Tibial artery (tissue), 4 donors: Measurements from ENCODE around the gene PDIA5.
A peak's percentile ranks its signal among the peaks of the same experiment; 100 is the strongest.

ENCODE experiments used
- DNase-seq, 2 donors: peaks; one replicate each; pipeline ENCODE4 v3.0.0-alpha.2; 2019
- H3K27ac ChIP-seq, 2 donors: fragments of 200-600 bp; sonication (generic) in 1 of 2; 1 replicate in 1 of 2; 2 replicates in 1 of 2; pipeline ENCODE4 v1.5.1; 2018 to 2019; ENCODE audit warnings: mild to moderate bottlenecking in 1 of 2
- H3K27me3 ChIP-seq, 2 donors: fragments of 200-600 bp; sonication (generic) in 1 of 2; one replicate each; pipeline versions ENCODE4 v1.5.1 to v1.6.0; 2016 to 2019
- H3K36me3 ChIP-seq, 3 donors: fragments of 200-600 bp; sonication (generic) in 2 of 3; one replicate each; pipeline ENCODE4 v1.5.1; 2016 to 2019; ENCODE audit warnings: mild to moderate bottlenecking in 2 of 3
- H3K4me1 ChIP-seq, 4 donors: fragments of 200-600 bp; sonication (generic) in 2 of 4; 1 replicate in 3 of 4; 2 replicates in 1 of 4; pipeline ENCODE4 v1.5.1; 2016 to 2019
- H3K4me3 ChIP-seq, 2 donors: fragments of 200-600 bp; sonication (generic) in 1 of 2; 1 replicate in 1 of 2; 2 replicates in 1 of 2; pipeline ENCODE4 v1.5.1; 2018 to 2019; ENCODE audit warnings: mild to moderate bottlenecking in 2 of 2
- H3K9me3 ChIP-seq, 3 donors: fragments of 200-600 bp; sonication (generic) in 1 of 3; one replicate each; pipeline ENCODE4 v1.5.1; 2016 to 2019
- CTCF ChIP-seq, 2 experiments: fragments of 200-600 bp in 1 of 2; fragments of 450-650 bp in 1 of 2; IDR thresholded peaks; one replicate each; pipeline ENCODE4 v1.5.1; 2017 to 2019; ENCODE audit warnings: antibody characterized with exemption in 2 of 2, mild to moderate bottlenecking in 1 of 2, moderate library complexity in 1 of 2
- intact Hi-C: fragments of 100-400 bp; cut with DNase I; formaldehyde crosslinking; loops from one replicate; pipeline ENCODE4 v1.15.0; 2023; ENCODE audit warnings: low total_unique reads

Gene PDIA5

GRCh38 chr3:123100193-123100776 lies 33.5 kb downstream of the PDIA5 start:
- no peak for TF ChIP-seq CTCF (IDR thresholded peaks at IDR 0.05)
- peaks cover 20 to 28% (median 20%) of the 10 kb centered on the region in 3 donors for H3K36me3 ChIP-seq
- H3K4me1 ChIP-seq, result peaks cover 0 to 51% (median 35%) of the 10 kb centered on the region in 4 donors
- no peak overlapping the region for H3K27ac ChIP-seq
- H3K27me3 ChIP-seq, result no peaks in the 10 kb centered on the region
- H3K9me3 ChIP-seq, result no peaks in the 10 kb centered on the region
- intact Hi-C loops, result no loop called here
- no peak overlapping the region for H3K4me3 ChIP-seq
- DNase-seq, result peak in 1 of 2 donors; percentile 51

- Histone ChIP-seq H3K4me1 (peaks cover 0 to 35% (median 21%) of the 10 kb centered on the region in 4 donors), H3K36me3 (peaks cover 21 to 41% (median 33%) of the 10 kb centered on the region in 3 donors), H3K4me3 (no peak overlapping the region), H3K9me3 (no peaks in the 10 kb centered on the region), H3K27me3 (no peaks in the 10 kb centered on the region), H3K27ac (no peak overlapping the region)
- no peak for DNase-seq
- TF ChIP-seq CTCF (IDR thresholded peaks at IDR 0.05), result no peak
- intact Hi-C loops, result no loop called here
Measured at GRCh38 chr3:123102249-123102648, 35.4 kb downstream of the PDIA5 start.

GRCh38 chr3:123102826-123103225 lies 36.0 kb downstream of the PDIA5 start:
- H3K36me3 ChIP-seq, result peaks cover 26 to 47% (median 38%) of the 10 kb centered on the region in 3 donors
- DNase-seq, result peak in 1 of 2 donors; percentile 24
- intact Hi-C loops, result no loop called here
- no peaks in the 10 kb centered on the region for H3K27me3 ChIP-seq
- H3K4me1 ChIP-seq, result peaks cover 0 to 29% (median 16%) of the 10 kb centered on the region in 4 donors
- H3K4me3 ChIP-seq, result no peak overlapping the region
- no peak overlapping the region for H3K27ac ChIP-seq
- no peak for TF ChIP-seq CTCF (IDR thresholded peaks at IDR 0.05)
- no peaks in the 10 kb centered on the region for H3K9me3 ChIP-seq

GRCh38 chr3:123104550-123104949 lies 37.7 kb downstream of the PDIA5 start:
- no peak for DNase-seq
- intact Hi-C loops, result no loop called here
- Histone ChIP-seq H3K36me3 (peaks cover 30 to 52% (median 47%) of the 10 kb centered on the region in 3 donors), H3K4me3 (no peak overlapping the region), H3K9me3 (no peaks in the 10 kb centered on the region), H3K27ac (no peak overlapping the region), H3K27me3 (no peaks in the 10 kb centered on the region), H3K4me1 (peaks cover 0 to 12% (median 2%) of the 10 kb centered on the region in 4 donors)
- TF ChIP-seq CTCF (IDR thresholded peaks at IDR 0.05), result no peak

- H3K27me3 ChIP-seq, result no peaks in the 10 kb centered on the region
- H3K4me1 ChIP-seq, result peaks cover 0 to 8% (median 0%) of the 10 kb centered on the region in 4 donors
- DNase-seq, result no peak
- peaks cover 30 to 58% (median 54%) of the 10 kb centered on the region in 3 donors for H3K36me3 ChIP-seq
- H3K9me3 ChIP-seq, result no peaks in the 10 kb centered on the region
- no peak overlapping the region for H3K4me3 ChIP-seq
- intact Hi-C loops, result no loop called here
- no peak overlapping the region for H3K27ac ChIP-seq
- TF ChIP-seq CTCF (IDR thresholded peaks at IDR 0.05), result no peak
Measured at GRCh38 chr3:123105201-123106189, 38.7 kb downstream of the PDIA5 start.
